ENCODE data around the gene PIK3R1.

The PIK3R1 gene

GRCh38 chr5:68215208-68215897 lies at the start of gene PIK3R1:
Gene PIK3R1 (plus strand): TSS chr5:68215756. CDS start chr5:68226676, 10,920 bp downstream.
- peak; percentile 40 for TF ChIP-seq CTCF (IDR thresholded peaks at IDR 0.05; ENCODE audit: control insufficient read depth, insufficient read depth, low read depth, low read length, missing control alignments)
- H3K4me3 ChIP-seq (ENCODE audit: control insufficient read depth, low read depth, low read length) = peak within 1 kb of the TSS; percentile 82
- peak; percentile 74 for DNase-seq (ENCODE audit: low read depth)

GRCh38 chr5:68167195-68167651 lies 48.3 kb upstream of the PIK3R1 start:
- DNase-seq (ENCODE audit: low read depth) = no peak
- no peak for TF ChIP-seq CTCF (IDR thresholded peaks at IDR 0.05; ENCODE audit: control insufficient read depth, insufficient read depth, low read depth, low read length, missing control alignments)
- no peak overlapping the region for H3K4me3 ChIP-seq (ENCODE audit: control insufficient read depth, low read depth, low read length)

- no peak for TF ChIP-seq CTCF (IDR thresholded peaks at IDR 0.05; ENCODE audit: control insufficient read depth, insufficient read depth, low read depth, low read length, missing control alignments)
- no peak overlapping the region for H3K4me3 ChIP-seq (ENCODE audit: control insufficient read depth, low read depth, low read length)
Measured at GRCh38 chr5:68169903-68170302, 45.7 kb upstream of the PIK3R1 start.

GRCh38 chr5:68170826-68171558 lies 44.6 kb upstream of the PIK3R1 start:
- H3K4me3 ChIP-seq (ENCODE audit: control insufficient read depth, low read depth, low read length) = peak overlapping the region; percentile 22
- no peak for TF ChIP-seq CTCF (IDR thresholded peaks at IDR 0.05; ENCODE audit: control insufficient read depth, insufficient read depth, low read depth, low read length, missing control alignments)
- no peak for DNase-seq (ENCODE audit: low read depth)

More at GRCh38 chr5:68169903-68170302, 45.7 kb upstream of the PIK3R1 start:
- no peak for DNase-seq (ENCODE audit: low read depth)

- no peak overlapping the region for H3K4me3 ChIP-seq (ENCODE audit: control insufficient read depth, low read depth, low read length)
- no peak for DNase-seq (ENCODE audit: low read depth)
- no peak for TF ChIP-seq CTCF (IDR thresholded peaks at IDR 0.05; ENCODE audit: control insufficient read depth, insufficient read depth, low read depth, low read length, missing control alignments)
Measured at GRCh38 chr5:68172314-68172713, 43.2 kb upstream of the PIK3R1 start.

GRCh38 chr5:68173007-68173406 lies 42.5 kb upstream of the PIK3R1 start:
- H3K4me3 ChIP-seq (ENCODE audit: control insufficient read depth, low read depth, low read length) = no peak overlapping the region
- no peak for DNase-seq (ENCODE audit: low read depth)
- TF ChIP-seq CTCF (IDR thresholded peaks at IDR 0.05; ENCODE audit: control insufficient read depth, insufficient read depth, low read depth, low read length, missing control alignments) = no peak
